B cell (primary cell): ENCODE data around the gene SMC3. TPM values are rescaled to one million over a fixed set of nuclear protein-coding genes. Genes with fewer than 3 reads are reported as not detected.

Experiments used
- ATAC-seq: fragments of 200-7000 bp; cut with Tn5 transposase; one replicate; pipeline ENCODE4 v1.10.0; 2021; ENCODE audit warnings: low read depth, mild to moderate bottlenecking, moderate number of reproducible peaks, moderate library complexity
- CTCF ChIA-PET: fragments of 350-600 bp; sonication (Branson Sonifier 250); formaldehyde crosslinking; loops from one replicate; lab custom pipeline; 2021; ENCODE audit warnings: antibody characterized with exemption, inconsistent platforms; lab: Charles Lee
- POLR2A ChIA-PET: fragments of 350-600 bp; sonication (Branson Sonifier 250); formaldehyde crosslinking; loops from one replicate; lab custom pipeline; 2021; ENCODE audit warnings: antibody characterized with exemption; lab: Charles Lee
- DNase-seq: peaks from one replicate; pipeline ENCODE4 v3.0.0; 2013
- H2AFZ ChIP-seq: 2 replicates; pipeline ENCODE4 v1.6.1; 2012; ENCODE audit warnings: mild to moderate bottlenecking, low read depth, low read length; ENCODE audit not compliant: insufficient read depth, poor library complexity, severe bottlenecking
- H3K27ac ChIP-seq, 2 donors: 1 replicate in 1 of 2; 2 replicates in 1 of 2; pipeline ENCODE4 v1.5.1; 2012 to 2013; ENCODE audit warnings: low read length in 2 of 2, mild to moderate bottlenecking in 2 of 2, moderate library complexity in 1 of 2
- H3K27me3 ChIP-seq, 4 experiments: fragments of 200-600 bp in 1 of 4; sonication (generic) in 1 of 4; replicated peaks in 1 of 4; 1 replicate in 2 of 4; 2 replicates in 2 of 4; pipeline versions ENCODE4 v1.6.1 to v1.7.0; 2013 to 2016; ENCODE audit warnings: low read length in 3 of 4, mild to moderate bottlenecking in 2 of 4, mixed read lengths in 1 of 4, moderate library complexity in 1 of 4; ENCODE audit not compliant: insufficient read depth in 4 of 4, control insufficient read depth in 3 of 4; ENCODE audit errors: control extremely low read depth in 1 of 4
- H3K36me3 ChIP-seq, 2 experiments: replicated peaks in 1 of 2; 1 replicate in 1 of 2; 2 replicates in 1 of 2; pipeline versions ENCODE4 v1.6.1 to v1.7.1; 2013; ENCODE audit warnings: low read length in 1 of 2; ENCODE audit not compliant: insufficient read depth in 2 of 2, control insufficient read depth in 1 of 2; ENCODE audit errors: control extremely low read depth in 1 of 2, extremely low read depth in 1 of 2
- H3K4me1 ChIP-seq, 2 donors: fragments of 200-600 bp in 1 of 2; sonication (generic) in 1 of 2; 1 replicate in 1 of 2; 2 replicates in 1 of 2; pipeline versions ENCODE4 v1.5.1 to v1.6.1; 2013 to 2017; ENCODE audit warnings: low read length in 2 of 2; ENCODE audit not compliant: control insufficient read depth in 2 of 2, insufficient read depth in 2 of 2
- H3K4me2 ChIP-seq: replicated peaks from 2 replicates; pipeline ENCODE3; 2012; ENCODE audit warnings: mild to moderate bottlenecking, low read depth, low read length; ENCODE audit not compliant: poor library complexity, severe bottlenecking
- H3K4me3 ChIP-seq, 5 experiments: fragments of 200-600 bp in 1 of 5; sonication (generic) in 1 of 5; 1 replicate in 3 of 5; 2 replicates in 2 of 5; pipeline versions ENCODE4 v1.5.1 to v1.7.0; 2011 to 2016; ENCODE audit warnings: low read length in 4 of 5, mild to moderate bottlenecking in 4 of 5, low read depth in 2 of 5, control low read depth in 1 of 5, moderate library complexity in 1 of 5; ENCODE audit not compliant: insufficient read depth in 1 of 5; ENCODE audit errors: control extremely low read depth in 1 of 5, extremely low read depth in 1 of 5
- H3K79me2 ChIP-seq: fragments of 200-600 bp; sonication (generic); one replicate; pipeline ENCODE4 v1.6.0; 2016; ENCODE audit warnings: low read length; ENCODE audit not compliant: control insufficient read depth, insufficient read depth
- H3K9ac ChIP-seq: fragments of 200-600 bp; sonication (generic); 2 replicates; pipeline ENCODE4 v1.6.1; 2017; ENCODE audit warnings: mild to moderate bottlenecking, low read length, moderate library complexity
- H3K9me3 ChIP-seq, 3 donors: one replicate each; pipeline versions ENCODE4 v1.6.1 to v1.7.1; 2013; ENCODE audit warnings: low read length in 2 of 3; ENCODE audit not compliant: control insufficient read depth in 2 of 3, insufficient read depth in 1 of 3; ENCODE audit errors: control extremely low read depth in 1 of 3
- H4K20me1 ChIP-seq: 2 replicates; pipeline ENCODE4 v1.6.0; 2012; ENCODE audit warnings: mild to moderate bottlenecking, low read length; ENCODE audit not compliant: insufficient read depth, control insufficient read depth, poor library complexity, severe bottlenecking
- H3K27ac Mint-ChIP-seq: one replicate; pipeline ENCODE4 v1.8.0; 2021; ENCODE audit warnings: mixed read lengths
- H3K27me3 Mint-ChIP-seq: one replicate; pipeline ENCODE4 v1.8.0; 2021; ENCODE audit warnings: mixed read lengths
- H3K4me1 Mint-ChIP-seq: one replicate; pipeline ENCODE4 v1.8.0; 2021; ENCODE audit warnings: mixed read lengths
- H3K4me3 Mint-ChIP-seq: one replicate; pipeline ENCODE4 v1.8.0; 2021; ENCODE audit warnings: mixed read lengths
- H3K9me3 Mint-ChIP-seq: one replicate; pipeline ENCODE4 v1.8.0; 2022; ENCODE audit warnings: mixed read lengths; ENCODE audit not compliant: insufficient read depth
- EZH2 ChIP-seq: IDR thresholded peaks from 2 replicates; pipeline ENCODE4 v1.6.1; 2012; ENCODE audit warnings: borderline replicate concordance, low read depth, mild to moderate bottlenecking, moderate library complexity, low read length; ENCODE audit not compliant: insufficient read depth, poor library complexity, severe bottlenecking
- WGBS: methylation state at CpG from one replicate; pipeline ENCODE4 v1.1.5; 2013; ENCODE audit warnings: missing lambda C conversion rate; ENCODE audit not compliant: insufficient coverage; 5-methylcytosine and 5-hydroxymethylcytosine counted together
- intact Hi-C: fragments of 100-400 bp; cut with micrococcal nuclease; formaldehyde crosslinking; loops from one replicate; pipeline ENCODE4 v1.10.0; 2022
- polyA plus RNA-seq: library from polyadenylated mRNA; depleted of rRNA; stranded (reverse); fragments of >200 nt; gene quantifications from 2 replicates; pipeline ENCODE4 v1.2.3, GENCODE V29; 2012
- total RNA-seq, 2 donors: library from RNA; stranded (reverse); fragments of 120-200 nt in 1 of 2; gene quantifications; 1 replicate in 1 of 2; 2 replicates in 1 of 2; pipeline versions ENCODE4 v1.2.3 to v1.2.4, GENCODE V29; 2013 to 2022
- TF ChIP-seq, protein P1 (sequence below): fragments of 200-600 bp; IDR thresholded peaks from one replicate; pipeline ENCODE4 v1.8.0; 2022; ENCODE audit warnings: antibody characterized with exemption, mild to moderate bottlenecking

SMC3 gene
- total and polyA plus RNA-seq, 2 donors (not counting 1 experiment from before 2014, with no cell fraction given) = 6.1 to 45.8 TPM

- H3K27ac Mint-ChIP-seq = peak overlapping the region; percentile 98
- H3K9me3 Mint-ChIP-seq = no peaks in the 10 kb centered on the region
- H3K4me1 Mint-ChIP-seq = peaks cover 37% of the 10 kb centered on the region
- peak overlapping the region; percentile 82 to 92 (median 90) for H3K4me3 ChIP-seq
- peaks cover 65% of the 10 kb centered on the region for H3K79me2 ChIP-seq
- peaks cover 24 to 31% of the 10 kb centered on the region in 2 donors for H3K4me1 ChIP-seq
- peaks cover 1 to 10% of the 10 kb centered on the region in 2 experiments for H3K36me3 ChIP-seq
- CTCF ChIA-PET = interaction anchor here (0.7 to 5.1 kb wide), 3 partner anchors 19 to 262 kb away, joined by 3 to 26 read pairs (median 3); partner anchors contain the start of gene SMNDC1
- H3K4me2 ChIP-seq = peak overlapping the region; percentile 86
- H4K20me1 ChIP-seq = peaks cover 7% of the 10 kb centered on the region
- H3K27ac ChIP-seq = peak overlapping the region; percentile 73 to 90
- TF ChIP-seq EZH2 = no peak
- TF ChIP-seq, protein P1, sequence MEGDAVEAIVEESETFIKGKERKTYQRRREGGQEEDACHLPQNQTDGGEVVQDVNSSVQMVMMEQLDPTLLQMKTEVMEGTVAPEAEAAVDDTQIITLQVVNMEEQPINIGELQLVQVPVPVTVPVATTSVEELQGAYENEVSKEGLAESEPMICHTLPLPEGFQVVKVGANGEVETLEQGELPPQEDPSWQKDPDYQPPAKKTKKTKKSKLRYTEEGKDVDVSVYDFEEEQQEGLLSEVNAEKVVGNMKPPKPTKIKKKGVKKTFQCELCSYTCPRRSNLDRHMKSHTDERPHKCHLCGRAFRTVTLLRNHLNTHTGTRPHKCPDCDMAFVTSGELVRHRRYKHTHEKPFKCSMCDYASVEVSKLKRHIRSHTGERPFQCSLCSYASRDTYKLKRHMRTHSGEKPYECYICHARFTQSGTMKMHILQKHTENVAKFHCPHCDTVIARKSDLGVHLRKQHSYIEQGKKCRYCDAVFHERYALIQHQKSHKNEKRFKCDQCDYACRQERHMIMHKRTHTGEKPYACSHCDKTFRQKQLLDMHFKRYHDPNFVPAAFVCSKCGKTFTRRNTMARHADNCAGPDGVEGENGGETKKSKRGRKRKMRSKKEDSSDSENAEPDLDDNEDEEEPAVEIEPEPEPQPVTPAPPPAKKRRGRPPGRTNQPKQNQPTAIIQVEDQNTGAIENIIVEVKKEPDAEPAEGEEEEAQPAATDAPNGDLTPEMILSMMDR = no peak
- intact Hi-C loops = loop anchor here (5.0 to 10.0 kb wide), 4 partner anchors 341 to 643 kb away; partner anchors contain the start of genes ADD3 and XPNPEP1
- H3K9ac ChIP-seq = peak overlapping the region; percentile 80
- DNase-seq (peak; percentile 70), ATAC-seq (peak; percentile 10)
- POLR2A ChIA-PET = no interaction called here
- H3K27me3 ChIP-seq = peaks cover 0 to 8% (median 5%) of the 10 kb centered on the region in 4 experiments
- 0% methylated on average over 39 of the region's 40 CpGs for WGBS
- H3K27me3 Mint-ChIP-seq = peaks cover 5% of the 10 kb centered on the region
- H3K9me3 ChIP-seq = no peaks in the 10 kb centered on the region
- peak overlapping the region; percentile 98 for H2AFZ ChIP-seq
- peak overlapping the region; percentile 91 for H3K4me3 Mint-ChIP-seq
Observed at GRCh38 chr10:110568055-110568735, 700 bp downstream of the SMC3 start.

GRCh38 chr10:110569122-110569521 is 1.6 kb downstream of the SMC3 start:
- no CpG with 5 or more reads among the region's 3 CpGs for WGBS
- Histone ChIP-seq H3K9me3 (no peaks in the 10 kb centered on the region), H3K27ac (no peak overlapping the region), H3K27me3 (peaks cover 0 to 7% (median 2%) of the 10 kb centered on the region in 4 experiments), H3K79me2 (peaks cover 65% of the 10 kb centered on the region), H2AFZ (no peak overlapping the region), H3K4me1 (peaks cover 24 to 31% of the 10 kb centered on the region in 2 donors), H3K9ac (no peak overlapping the region), H4K20me1 (peaks cover 10% of the 10 kb centered on the region), H3K4me2 (peak overlapping the region; percentile 86), H3K36me3 (peaks cover 1 to 10% of the 10 kb centered on the region in 2 experiments), H3K4me3 (no peak overlapping the region)
- no peak overlapping the region for H3K27ac Mint-ChIP-seq
- H3K4me1 Mint-ChIP-seq = peaks cover 37% of the 10 kb centered on the region
- H3K9me3 Mint-ChIP-seq = no peaks in the 10 kb centered on the region
- DNase-seq (no peak), ATAC-seq (no peak)
- ChIA-PET CTCF (interaction anchor here (0.7 to 5.1 kb wide), 5 partner anchors 20 to 263 kb away, joined by 3 to 26 read pairs (median 4); partner anchors contain the start of gene SMNDC1), POLR2A (no interaction called here)
- no peak for TF ChIP-seq EZH2
- TF ChIP-seq, protein P1 = no peak
- intact Hi-C loops = loop anchor here (5.0 to 10.0 kb wide), 4 partner anchors 342 to 644 kb away; partner anchors contain the start of genes ADD3 and XPNPEP1
- peak overlapping the region; percentile 91 for H3K4me3 Mint-ChIP-seq
- H3K27me3 Mint-ChIP-seq = peaks cover 5% of the 10 kb centered on the region
